OCI-LY1 (cell line): ENCODE data around the gene NDUFV3.

Experiments
- EZH2 ChIP-seq: fragments of 200-600 bp; sonication (generic), shearing (Covaris generic); IDR thresholded peaks from 2 replicates; pipeline ENCODE4 v1.8.0; 2017; ENCODE audit warnings: borderline replicate concordance, mixed run types, mild to moderate bottlenecking, antibody characterized with exemption, low read length, moderate library complexity, mixed read lengths
- TF ChIP-seq, protein P1 (sequence below): fragments of 200-600 bp; sonication (generic), shearing (Covaris generic); IDR thresholded peaks from 2 replicates; pipeline ENCODE4 v1.5.1; 2017; ENCODE audit warnings: mild to moderate bottlenecking, antibody characterized with exemption, low read length, moderate library complexity, mixed read lengths

DNA sequence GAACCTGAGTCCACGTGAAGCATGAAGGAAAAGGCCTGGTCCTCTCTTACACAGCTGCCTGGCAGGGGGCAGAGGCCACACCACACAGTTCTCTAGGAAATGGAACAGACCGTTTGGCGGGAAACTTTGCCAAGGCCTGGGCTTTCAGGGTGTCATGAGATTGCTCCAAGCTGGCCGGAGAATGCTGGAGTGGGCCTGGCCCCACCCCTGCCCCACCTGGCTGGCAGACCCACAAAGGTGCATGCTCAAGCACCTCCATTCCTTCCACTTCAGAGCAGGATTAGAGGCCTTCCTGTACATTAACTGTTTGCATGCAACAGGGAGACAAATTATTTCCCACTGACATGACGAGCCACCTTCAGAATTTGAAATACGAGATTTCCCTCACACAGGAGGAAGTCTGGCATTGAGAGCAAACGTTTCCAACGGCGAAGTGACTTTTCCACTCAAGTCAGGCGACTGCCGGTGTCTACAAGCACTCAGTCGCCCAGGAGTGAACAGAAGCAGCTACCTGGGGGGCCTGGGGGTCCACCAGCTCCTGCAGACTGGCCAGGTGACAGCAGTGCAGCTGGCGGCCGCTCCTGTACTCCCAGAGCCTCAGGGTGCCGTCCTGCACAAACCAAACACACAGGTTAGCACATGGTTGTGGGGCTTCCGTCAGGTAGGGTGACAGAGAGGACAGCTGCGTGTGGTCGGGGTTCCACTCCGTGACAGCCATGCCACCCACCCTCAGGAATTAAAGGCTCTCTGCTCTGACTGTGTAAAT, 37.8 kb upstream of the NDUFV3 start:
- TF ChIP-seq, protein P1, sequence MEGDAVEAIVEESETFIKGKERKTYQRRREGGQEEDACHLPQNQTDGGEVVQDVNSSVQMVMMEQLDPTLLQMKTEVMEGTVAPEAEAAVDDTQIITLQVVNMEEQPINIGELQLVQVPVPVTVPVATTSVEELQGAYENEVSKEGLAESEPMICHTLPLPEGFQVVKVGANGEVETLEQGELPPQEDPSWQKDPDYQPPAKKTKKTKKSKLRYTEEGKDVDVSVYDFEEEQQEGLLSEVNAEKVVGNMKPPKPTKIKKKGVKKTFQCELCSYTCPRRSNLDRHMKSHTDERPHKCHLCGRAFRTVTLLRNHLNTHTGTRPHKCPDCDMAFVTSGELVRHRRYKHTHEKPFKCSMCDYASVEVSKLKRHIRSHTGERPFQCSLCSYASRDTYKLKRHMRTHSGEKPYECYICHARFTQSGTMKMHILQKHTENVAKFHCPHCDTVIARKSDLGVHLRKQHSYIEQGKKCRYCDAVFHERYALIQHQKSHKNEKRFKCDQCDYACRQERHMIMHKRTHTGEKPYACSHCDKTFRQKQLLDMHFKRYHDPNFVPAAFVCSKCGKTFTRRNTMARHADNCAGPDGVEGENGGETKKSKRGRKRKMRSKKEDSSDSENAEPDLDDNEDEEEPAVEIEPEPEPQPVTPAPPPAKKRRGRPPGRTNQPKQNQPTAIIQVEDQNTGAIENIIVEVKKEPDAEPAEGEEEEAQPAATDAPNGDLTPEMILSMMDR: no peak
- TF ChIP-seq EZH2: no peak
